OCI-LY7 (cell line): ENCODE data around the gene RBM4.

Experiments
- CTCF ChIP-seq: fragments of 200-600 bp; sonication (generic); conservative IDR thresholded peaks from 2 replicates; pipeline ENCODE4 v1.5.1; 2014; ENCODE audit warnings: mild to moderate bottlenecking, antibody characterized with exemption, low read length, moderate library complexity, mixed read lengths
- EZH2phosphoT487 ChIP-seq: fragments of 200-600 bp; sonication (generic); IDR thresholded peaks from 2 replicates; pipeline ENCODE4 v1.6.1; 2018; ENCODE audit warnings: low read depth, borderline replicate concordance, mild to moderate bottlenecking, mixed run types, antibody characterized with exemption, low read length, moderate library complexity, mixed read lengths

- TF ChIP-seq CTCF (no peak), EZH2phosphoT487 (no peak)
Observed at GRCh38 chr11:66689661-66690590, 51.4 kb downstream of the RBM4 start.
